ENCODE measurements around the gene LARGE2. TPM values are rescaled to one million over a fixed set of nuclear protein-coding genes. Genes with fewer than 3 reads are reported as not detected.

LARGE2 gene
- polyA plus RNA-seq, 3 donors = 1.2 to 17.1 TPM; not detected in 1

- 91 to 96% (median 93%) methylated on average over 10 of the region's 10 CpGs for WGBS, 3 donors
- no peak overlapping the region for H3K27ac ChIP-seq (ENCODE audit: low read depth, low read length)
Measured at GRCh38 chr11:45937916-45938315, 15.5 kb downstream of the LARGE2 start.

- H3K27ac ChIP-seq (ENCODE audit: low read depth, low read length) = no peak overlapping the region
- WGBS, 3 donors = 80 to 87% (median 87%) methylated on average over 2 of the region's 2 CpGs
Measured at GRCh38 chr11:45939836-45940235, 17.4 kb downstream of the LARGE2 start.

GRCh38 chr11:45941285-45941684 is 18.8 kb downstream of the LARGE2 start:
- no peak overlapping the region for H3K27ac ChIP-seq (ENCODE audit: low read depth, low read length)
- WGBS, 3 donors = 94 to 98% (median 94%) methylated on average over 4 of the region's 4 CpGs

- H3K27ac ChIP-seq (ENCODE audit: low read depth, low read length) = no peak overlapping the region
- WGBS, 3 donors = 87 to 94% (median 93%) methylated on average over 4 of the region's 4 CpGs
Measured at GRCh38 chr11:45942381-45942780, 19.9 kb downstream of the LARGE2 start.

- no peak overlapping the region for H3K27ac ChIP-seq (ENCODE audit: low read depth, low read length)
Measured at GRCh38 chr11:45945397-45945999, 23.0 kb downstream of the LARGE2 start.

GRCh38 chr11:45947885-45948284 is 25.4 kb downstream of the LARGE2 start:
- WGBS, 3 donors = 92 to 100% (median 94%) methylated on average over 1 of the region's 1 CpG
- H3K27ac ChIP-seq (ENCODE audit: low read depth, low read length) = no peak overlapping the region

More at GRCh38 chr11:45945397-45945999, 23.0 kb downstream of the LARGE2 start:
- 37 to 94% (median 87%) methylated on average over 3 of the region's 3 CpGs for whole genome bisulfite sequencing, 3 donors

- 95 to 97% (median 96%) methylated on average over 3 of the region's 3 CpGs for WGBS, 3 donors
- no peak overlapping the region for H3K27ac ChIP-seq (ENCODE audit: low read depth, low read length)
Measured at GRCh38 chr11:45948356-45948755, 25.9 kb downstream of the LARGE2 start.

GRCh38 chr11:45949992-45950407 is 27.5 kb downstream of the LARGE2 start:
- 80 to 89% (median 84%) methylated on average over 1 of the region's 1 CpG for WGBS, 3 donors
- H3K27ac ChIP-seq (ENCODE audit: low read depth, low read length) = no peak overlapping the region

- H3K27ac ChIP-seq (ENCODE audit: low read depth, low read length) = no peak overlapping the region
- 71 to 84% (median 81%) methylated on average over 1 of the region's 1 CpG for WGBS, 3 donors
Measured at GRCh38 chr11:45959851-45960250, 37.4 kb downstream of the LARGE2 start.

GRCh38 chr11:45960387-45961095 is 38.1 kb downstream of the LARGE2 start:
- H3K27ac ChIP-seq (ENCODE audit: low read depth, low read length) = no peak overlapping the region
- 49 to 82% (median 58%) methylated on average over 4 of the region's 4 CpGs for WGBS, 3 donors

GRCh38 chr11:45961751-45962240 is 39.3 kb downstream of the LARGE2 start:
- H3K27ac ChIP-seq (ENCODE audit: low read depth, low read length) = no peak overlapping the region
- 70 to 79% (median 79%) methylated on average over 7 of the region's 7 CpGs for WGBS, 3 donors

- no peak overlapping the region for H3K27ac ChIP-seq (ENCODE audit: low read depth, low read length)
- 14 to 27% (median 27%) methylated on average over 9 of the region's 9 CpGs for WGBS, 3 donors
Measured at GRCh38 chr11:45964911-45965389, 42.5 kb downstream of the LARGE2 start.

GRCh38 chr11:45967506-45967905 is 45.0 kb downstream of the LARGE2 start:
- no peak overlapping the region for H3K27ac ChIP-seq (ENCODE audit: low read depth, low read length)
- 80 to 88% (median 82%) methylated on average over 2 of the region's 2 CpGs for WGBS, 3 donors

GRCh38 chr11:45968901-45969300 is 46.4 kb downstream of the LARGE2 start:
- H3K27ac ChIP-seq (ENCODE audit: low read depth, low read length) = no peak overlapping the region
- 96 to 100% (median 96%) methylated on average over 2 of the region's 2 CpGs for WGBS, 3 donors

- WGBS, 3 donors = 84 to 88% (median 87%) methylated on average over 4 of the region's 4 CpGs
- no peak overlapping the region for H3K27ac ChIP-seq (ENCODE audit: low read depth, low read length)
Measured at GRCh38 chr11:45973601-45974000, 51.1 kb downstream of the LARGE2 start.

GRCh38 chr11:45974806-45975205 is 52.4 kb downstream of the LARGE2 start:
- 96 to 97% (median 96%) methylated on average over 1 of the region's 1 CpG for WGBS, 3 donors

More at GRCh38 chr11:45974806-45975205, 52.4 kb downstream of the LARGE2 start:
- no peak overlapping the region for H3K27ac ChIP-seq (ENCODE audit: low read depth, low read length)
